Upper lobe of left lung (tissue), 6 donors: ENCODE results near the gene DLGAP4. TPM values are rescaled to one million over a fixed set of nuclear protein-coding genes. Genes with fewer than 3 reads are reported as not detected.

ENCODE experiments used
- ATAC-seq, 2 donors: fragments of 200-7000 bp; cut with Tn5 transposase; one replicate each; pipeline ENCODE4 v1.9.1; 2022; ENCODE audit warnings: mild to moderate bottlenecking in 2 of 2, moderate library complexity in 2 of 2; ENCODE audit not compliant: low FRiP score in 2 of 2
- DNase-seq, 2 donors: peaks; one replicate each; pipeline ENCODE4 v3.0.0-alpha.2; 2019 to 2020
- H3K27ac ChIP-seq, 4 donors: fragments of 200-600 bp; sonication (generic); one replicate each; pipeline ENCODE4 v1.5.1; 2016 to 2019
- H3K27me3 ChIP-seq, 4 donors: fragments of 200-600 bp; sonication (generic); one replicate each; pipeline ENCODE4 v1.5.1; 2017 to 2019
- H3K36me3 ChIP-seq, 4 donors: fragments of 200-600 bp; sonication (generic); one replicate each; pipeline ENCODE4 v1.5.1; 2016 to 2019
- H3K4me1 ChIP-seq, 4 donors: fragments of 200-600 bp; sonication (generic); one replicate each; pipeline ENCODE4 v1.5.1; 2018 to 2019
- H3K4me3 ChIP-seq, 4 donors: fragments of 200-600 bp; sonication (generic); one replicate each; pipeline ENCODE4 v1.5.1; 2017 to 2019; ENCODE audit warnings: mild to moderate bottlenecking in 2 of 4, moderate library complexity in 1 of 4
- H3K9me3 ChIP-seq, 4 donors: fragments of 200-600 bp; sonication (generic); one replicate each; pipeline ENCODE4 v1.5.1; 2018 to 2019
- EP300 ChIP-seq, 4 donors: sonication (generic); formaldehyde crosslinking; IDR thresholded peaks; one replicate each; pipeline ENCODE4 v1.5.1; 2017; ENCODE audit warnings: antibody characterized with exemption in 4 of 4, control low read depth in 2 of 4
- POLR2A ChIP-seq, 4 donors: fragments of 450-650 bp; IDR thresholded peaks; one replicate each; pipeline ENCODE4 v1.5.1; 2016 to 2017; ENCODE audit warnings: antibody characterized with exemption in 4 of 4, mild to moderate bottlenecking in 2 of 4
- POLR2AphosphoS5 ChIP-seq, 2 donors: sonication (generic); formaldehyde crosslinking; IDR thresholded peaks; one replicate each; pipeline ENCODE4 v1.5.1; 2017; ENCODE audit warnings: antibody characterized with exemption in 2 of 2
- WGBS, 2 donors: methylation state at CpG; one replicate each; pipeline ENCODE4 v1.1.5; 2017 to 2018; 5-methylcytosine and 5-hydroxymethylcytosine counted together
- total RNA-seq, 6 donors: library from RNA; depleted of rRNA in 4 of 6; stranded (reverse); fragments of >200 nt in 4 of 6; gene quantifications; one replicate each; pipeline versions ENCODE4 v1.1.0 to v1.2.1, GENCODE V29; 2016 to 2021
- TF ChIP-seq, protein P1 (sequence below), 6 experiments: fragments of 450-650 bp in 4 of 6; fragments of 200-600 bp in 2 of 6; sonication (generic) in 2 of 6; IDR thresholded peaks; one replicate each; pipeline ENCODE4 v1.5.1; 2016 to 2019; ENCODE audit warnings: antibody characterized with exemption in 6 of 6
- donor health status: DM: no; HTN: no; CAD: no; lungs with moderate emphysema.
- donor health status: DM: no; HTN: yes; CAD: no; lungs with severe emphysema.

The DLGAP4 gene
- total RNA-seq, 6 donors from 2014 or later = 31.5 to 92.0 (median 49.9) TPM

DNA sequence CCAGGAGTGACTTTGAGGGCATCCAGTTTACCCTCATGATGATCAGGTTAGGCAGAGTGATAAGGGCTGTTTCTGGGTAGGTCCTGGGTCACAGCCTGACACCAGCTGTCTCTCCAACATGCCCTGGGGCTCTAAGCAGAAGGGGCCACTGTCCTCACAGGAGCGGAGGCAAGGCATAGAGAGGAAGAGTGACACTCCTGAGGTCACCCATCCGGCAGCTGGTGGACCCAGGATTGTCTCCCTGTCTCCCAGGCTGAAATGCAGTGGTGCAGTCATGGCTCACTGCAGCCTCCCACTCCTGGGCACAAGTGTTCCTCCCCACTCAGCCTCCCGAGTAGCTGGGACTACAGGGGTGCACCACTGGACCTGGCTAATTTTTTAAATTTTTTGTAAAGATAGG lies 12.0 kb downstream of the DLGAP4 start:
- H3K4me1 ChIP-seq = no peaks in the 10 kb centered on the region
- DNase-seq (no peak), ATAC-seq (no peak)
- H3K36me3 ChIP-seq = no peaks in the 10 kb centered on the region
- 62 to 87% methylated on average over 3 of the region's 3 CpGs for WGBS, 2 donors
- TF ChIP-seq POLR2A (IDR thresholded peaks at IDR 0.05) = no peak
- TF ChIP-seq EP300 (IDR thresholded peaks at IDR 0.05) = no peak
- TF ChIP-seq, protein P1, sequence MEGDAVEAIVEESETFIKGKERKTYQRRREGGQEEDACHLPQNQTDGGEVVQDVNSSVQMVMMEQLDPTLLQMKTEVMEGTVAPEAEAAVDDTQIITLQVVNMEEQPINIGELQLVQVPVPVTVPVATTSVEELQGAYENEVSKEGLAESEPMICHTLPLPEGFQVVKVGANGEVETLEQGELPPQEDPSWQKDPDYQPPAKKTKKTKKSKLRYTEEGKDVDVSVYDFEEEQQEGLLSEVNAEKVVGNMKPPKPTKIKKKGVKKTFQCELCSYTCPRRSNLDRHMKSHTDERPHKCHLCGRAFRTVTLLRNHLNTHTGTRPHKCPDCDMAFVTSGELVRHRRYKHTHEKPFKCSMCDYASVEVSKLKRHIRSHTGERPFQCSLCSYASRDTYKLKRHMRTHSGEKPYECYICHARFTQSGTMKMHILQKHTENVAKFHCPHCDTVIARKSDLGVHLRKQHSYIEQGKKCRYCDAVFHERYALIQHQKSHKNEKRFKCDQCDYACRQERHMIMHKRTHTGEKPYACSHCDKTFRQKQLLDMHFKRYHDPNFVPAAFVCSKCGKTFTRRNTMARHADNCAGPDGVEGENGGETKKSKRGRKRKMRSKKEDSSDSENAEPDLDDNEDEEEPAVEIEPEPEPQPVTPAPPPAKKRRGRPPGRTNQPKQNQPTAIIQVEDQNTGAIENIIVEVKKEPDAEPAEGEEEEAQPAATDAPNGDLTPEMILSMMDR (IDR thresholded peaks at IDR 0.05) = no peak
- TF ChIP-seq POLR2AphosphoS5 (IDR thresholded peaks at IDR 0.05) = no peak
- H3K9me3 ChIP-seq = no peaks in the 10 kb centered on the region
- no peak overlapping the region for H3K27ac ChIP-seq
- H3K27me3 ChIP-seq = no peaks in the 10 kb centered on the region
- H3K4me3 ChIP-seq = no peak overlapping the region

DNA sequence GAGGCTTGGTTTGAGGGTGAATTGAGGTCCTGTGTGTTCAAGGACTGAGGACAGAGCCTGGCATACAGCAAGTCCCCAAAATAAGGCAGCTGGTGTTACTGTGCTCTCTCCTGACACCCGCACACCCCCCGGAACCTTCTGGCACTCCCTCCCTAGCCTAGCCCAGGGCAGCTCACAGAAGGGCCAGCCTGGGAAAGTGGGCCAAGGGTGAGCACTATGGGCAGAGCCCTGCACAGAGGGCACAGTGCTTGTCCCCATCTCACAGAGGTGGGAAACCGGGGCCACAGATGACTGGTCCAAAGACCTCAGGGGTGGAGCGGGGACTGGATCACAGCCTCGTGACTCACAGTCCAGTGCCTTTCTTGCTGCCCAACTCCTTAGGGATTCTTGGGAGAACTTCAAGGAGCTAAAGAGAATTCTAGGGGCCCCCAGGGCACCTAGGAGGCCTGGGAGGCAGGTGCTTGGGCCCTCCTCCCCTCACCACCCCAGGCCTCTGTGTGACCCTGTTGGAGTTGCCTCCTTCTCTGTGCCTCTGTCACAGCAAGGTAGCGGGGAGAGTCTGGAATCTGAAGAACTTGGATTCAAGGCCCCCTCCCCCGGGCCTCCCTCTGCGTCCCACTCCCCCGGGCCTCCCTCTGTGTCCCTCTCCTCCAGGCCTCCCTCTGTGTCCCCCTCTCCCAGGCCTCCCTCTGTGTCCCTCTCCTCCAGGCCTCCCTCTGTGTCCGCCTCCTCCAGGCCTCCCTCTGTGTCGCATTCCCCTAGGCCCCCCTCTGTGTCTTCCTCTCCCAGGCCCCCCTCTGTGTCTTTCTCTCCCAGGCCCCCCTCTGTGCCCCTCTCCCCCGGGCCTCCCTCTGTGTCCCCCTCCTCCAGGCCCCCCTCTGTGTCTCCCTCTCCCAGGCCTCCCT lies 13.5 kb downstream of the DLGAP4 start:
- TF ChIP-seq, protein P1 (IDR thresholded peaks at IDR 0.05) = no peak
- no peak for TF ChIP-seq POLR2AphosphoS5 (IDR thresholded peaks at IDR 0.05)
- TF ChIP-seq EP300 (IDR thresholded peaks at IDR 0.05) = no peak
- no peak for TF ChIP-seq POLR2A (IDR thresholded peaks at IDR 0.05)
- no peaks in the 10 kb centered on the region for H3K27me3 ChIP-seq
- H3K4me3 ChIP-seq = no peak overlapping the region
- no peaks in the 10 kb centered on the region for H3K36me3 ChIP-seq
- WGBS, 2 donors = 67 to 70% methylated on average over 10 to 12 of the region's 12 CpGs
- no peaks in the 10 kb centered on the region for H3K4me1 ChIP-seq
- peaks cover 0 to 2% (median 0%) of the 10 kb centered on the region in 4 donors for H3K9me3 ChIP-seq
- ATAC-seq (no peak), DNase-seq (no peak)
- H3K27ac ChIP-seq = no peak overlapping the region

DNA sequence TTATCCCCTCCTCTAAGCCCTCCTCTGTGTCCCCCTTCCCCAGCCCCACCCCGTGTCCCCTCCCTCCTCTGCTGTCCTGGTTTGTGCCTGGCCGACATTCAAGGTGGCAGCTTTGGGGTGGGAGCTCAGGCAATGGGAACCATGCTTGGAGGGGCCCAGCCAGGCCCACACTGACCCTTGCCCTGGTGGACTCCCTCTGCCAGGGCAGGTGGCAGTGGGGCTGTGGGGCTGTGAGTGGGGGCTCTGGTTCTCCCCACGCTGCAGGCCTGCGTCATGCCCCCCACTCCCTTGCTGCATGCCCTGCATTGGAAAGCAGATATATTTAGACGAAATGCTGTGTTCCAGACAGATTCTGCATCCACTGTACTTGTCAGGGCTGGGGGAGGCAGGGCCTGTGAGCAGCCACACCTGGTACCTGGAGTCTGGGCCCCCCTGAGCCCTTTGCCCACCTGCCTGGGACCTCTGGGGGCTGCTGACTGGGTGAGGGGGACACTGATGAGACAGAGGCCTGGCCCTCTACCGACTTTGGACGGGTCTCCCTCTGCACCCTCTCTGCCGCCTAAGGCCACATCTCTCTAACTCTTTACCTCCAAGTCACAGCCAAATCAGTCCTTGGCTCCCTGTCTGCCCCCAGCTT lies 14.2 kb downstream of the DLGAP4 start:
- no peak for TF ChIP-seq POLR2AphosphoS5 (IDR thresholded peaks at IDR 0.05)
- TF ChIP-seq POLR2A (IDR thresholded peaks at IDR 0.05) = no peak
- TF ChIP-seq EP300 (IDR thresholded peaks at IDR 0.05) = no peak
- TF ChIP-seq, protein P1 (IDR thresholded peaks at IDR 0.05) = no peak

DNA sequence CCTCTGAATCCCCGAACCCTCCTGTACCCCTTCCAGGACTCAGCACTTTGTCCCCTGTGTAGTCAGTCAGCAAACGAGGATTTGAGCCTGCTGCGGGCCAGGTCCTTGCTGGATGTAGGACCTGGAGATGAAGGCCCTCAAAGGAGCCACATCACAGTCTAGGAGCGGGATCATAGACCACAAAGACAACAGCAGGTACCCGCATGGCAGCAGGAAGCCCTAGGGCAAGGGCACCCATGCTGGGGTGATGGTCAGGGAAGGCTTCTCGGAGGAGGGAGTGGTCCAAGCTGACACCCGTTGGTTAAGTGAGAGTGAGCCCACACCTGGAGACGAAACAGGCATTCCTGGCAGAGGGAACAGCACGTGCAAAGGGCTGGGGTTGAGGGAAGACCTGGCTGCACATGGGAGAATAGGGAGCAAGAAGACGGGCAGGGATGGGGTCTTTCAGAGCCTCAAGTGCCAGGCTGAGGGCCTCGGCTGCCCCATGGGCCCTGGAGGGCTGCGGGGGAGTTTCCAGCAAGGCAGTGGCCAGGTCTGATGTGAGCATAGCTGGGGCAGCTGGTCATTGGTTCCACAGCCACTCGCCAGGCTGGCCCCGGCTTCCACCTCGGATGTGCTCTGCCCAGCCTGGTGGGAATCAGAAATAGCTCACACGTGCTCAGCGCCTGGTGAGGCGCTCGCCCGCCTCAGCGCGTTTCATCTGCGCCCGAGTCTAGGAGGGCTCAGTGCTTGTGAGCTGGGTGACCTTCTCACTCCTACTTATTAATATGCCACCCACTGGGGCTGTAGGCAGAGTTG lies 15.0 kb downstream of the DLGAP4 start:
- Histone ChIP-seq H3K27me3 (no peaks in the 10 kb centered on the region), H3K4me1 (no peaks in the 10 kb centered on the region), H3K36me3 (no peaks in the 10 kb centered on the region), H3K9me3 (peaks cover 0 to 11% (median 5%) of the 10 kb centered on the region in 4 donors), H3K27ac (no peak overlapping the region), H3K4me3 (no peak overlapping the region)
- ATAC-seq (peak in 1 of 2 donors; percentile 28), DNase-seq (no peak)
- TF ChIP-seq, protein P1 (IDR thresholded peaks at IDR 0.05) = no peak
- no peak for TF ChIP-seq POLR2AphosphoS5 (IDR thresholded peaks at IDR 0.05)
- TF ChIP-seq EP300 (IDR thresholded peaks at IDR 0.05) = no peak
- no peak for TF ChIP-seq POLR2A (IDR thresholded peaks at IDR 0.05)
- 81 to 86% methylated on average over 6 to 24 of the region's 24 CpGs for WGBS, 2 donors

More for the DNA sequence above, 14.2 kb downstream of the DLGAP4 start:
- no peak for ATAC-seq
- Histone ChIP-seq H3K36me3 (no peaks in the 10 kb centered on the region), H3K27me3 (no peaks in the 10 kb centered on the region), H3K27ac (no peak overlapping the region), H3K4me3 (no peak overlapping the region), H3K4me1 (no peaks in the 10 kb centered on the region), H3K9me3 (peaks cover 0 to 5% (median 4%) of the 10 kb centered on the region in 4 donors)
- DNase-seq = no peak
- 72 to 90% methylated on average over 4 to 7 of the region's 8 CpGs for WGBS, 2 donors
